ENCODE measurements around the gene KYAT1.
"Not testable (repeated sequence)": the region's sequence is repeated elsewhere in the genome, so short reads cannot be mapped to it uniquely, and the experiment has no call there.

The KYAT1 gene

GRCh38 chr9:128885376-128885775, 3.6 kb upstream of the KYAT1 start:
- no peak for DNase-seq (ENCODE audit: low read depth, low spot score)
- Histone ChIP-seq H3K27ac (no peak overlapping the region), H3K4me3 (no peak overlapping the region), H3K9me3 (ENCODE audit: low read depth, low read length) (no peaks in the 10 kb centered on the region), H3K36me3 (ENCODE audit: insufficient read depth, low read length) (peaks cover 17% of the 10 kb centered on the region; the same call in 1 of the 2 replicates), H3K9ac (ENCODE audit: insufficient read length) (no peak overlapping the region)
- no peak for TF ChIP-seq POLR2AphosphoS5 (IDR thresholded peaks at IDR 0.05; ENCODE audit: borderline replicate concordance, low read depth, low read length)
- TF ChIP-seq FOXP2 (optimal IDR thresholded peaks at IDR 0.05; ENCODE audit: control extremely low read depth, extremely low read length, insufficient read depth) = no peak
- TF ChIP-seq EZH2 (IDR thresholded peaks at IDR 0.05) = no peak

GRCh38 chr9:128884164-128884563, 2.4 kb upstream of the KYAT1 start:
- no peaks in the 10 kb centered on the region for H3K9me3 ChIP-seq (ENCODE audit: low read depth, low read length)
- no peak overlapping the region for H3K9ac ChIP-seq (ENCODE audit: insufficient read length)
- TF ChIP-seq POLR2AphosphoS5 (IDR thresholded peaks at IDR 0.05; ENCODE audit: borderline replicate concordance, low read depth, low read length) (no peak), EZH2 (IDR thresholded peaks at IDR 0.05) (no peak), FOXP2 (optimal IDR thresholded peaks at IDR 0.05; ENCODE audit: control extremely low read depth, extremely low read length, insufficient read depth) (no peak)
- DNase-seq (ENCODE audit: low read depth, low spot score) = no peak
- no peak overlapping the region for H3K27ac ChIP-seq
- H3K4me3 ChIP-seq = no peak overlapping the region
- peaks cover 15% of the 10 kb centered on the region; the same call in 1 of the 2 replicates for H3K36me3 ChIP-seq (ENCODE audit: insufficient read depth, low read length)

- peak overlapping the region; percentile 94 for H3K9ac ChIP-seq (ENCODE audit: insufficient read length)
- H3K4me3 ChIP-seq = peak overlapping the region; percentile 93
- TF ChIP-seq EZH2 (IDR thresholded peaks at IDR 0.05) = no peak
- no peak for TF ChIP-seq POLR2AphosphoS5 (IDR thresholded peaks at IDR 0.05; ENCODE audit: borderline replicate concordance, low read depth, low read length)
- no peak for TF ChIP-seq FOXP2 (optimal IDR thresholded peaks at IDR 0.05; ENCODE audit: control extremely low read depth, extremely low read length, insufficient read depth)
- no peak for DNase-seq (ENCODE audit: low read depth, low spot score)
- no peaks in the 10 kb centered on the region for H3K9me3 ChIP-seq (ENCODE audit: low read depth, low read length)
- H3K36me3 ChIP-seq (ENCODE audit: insufficient read depth, low read length) = peaks cover 7% of the 10 kb centered on the region; the same call in 1 of the 2 replicates
- H3K27ac ChIP-seq = peak overlapping the region; percentile 83
These were observed 1.2 kb upstream of the KYAT1 start for GRCh38 chr9:128882677-128883603.

- no peak overlapping the region for H3K9ac ChIP-seq (ENCODE audit: insufficient read length)
- no peak overlapping the region for H3K4me3 ChIP-seq
- H3K27ac ChIP-seq = no peak overlapping the region
- no peaks in the 10 kb centered on the region for H3K36me3 ChIP-seq (ENCODE audit: insufficient read depth, low read length)
- TF ChIP-seq POLR2AphosphoS5 (IDR thresholded peaks at IDR 0.05; ENCODE audit: borderline replicate concordance, low read depth, low read length) = no peak
- no peak for TF ChIP-seq EZH2 (IDR thresholded peaks at IDR 0.05)
- TF ChIP-seq FOXP2 (optimal IDR thresholded peaks at IDR 0.05; ENCODE audit: control extremely low read depth, extremely low read length, insufficient read depth) = no peak
- no peaks in the 10 kb centered on the region for H3K9me3 ChIP-seq (ENCODE audit: low read depth, low read length)
- DNase-seq (ENCODE audit: low read depth, low spot score) = no peak
These were observed 3.9 kb downstream of the KYAT1 start for GRCh38 chr9:128877852-128878251.

GRCh38 chr9:128870941-128871265, 10.8 kb downstream of the KYAT1 start:
- not testable (repeated sequence) for H3K4me3 ChIP-seq; H3K27ac ChIP-seq; H3K9ac ChIP-seq (ENCODE audit: insufficient read length); DNase-seq (ENCODE audit: low read depth, low spot score); H3K9me3 ChIP-seq (ENCODE audit: low read depth, low read length); H3K36me3 ChIP-seq (ENCODE audit: insufficient read depth, low read length)

GRCh38 chr9:128870128-128870940, 11.4 kb downstream of the KYAT1 start:
- Histone ChIP-seq H3K9me3 (ENCODE audit: low read depth, low read length) (no peaks in the 10 kb centered on the region), H3K36me3 (ENCODE audit: insufficient read depth, low read length) (no peaks in the 10 kb centered on the region), H3K27ac (no peak overlapping the region), H3K9ac (ENCODE audit: insufficient read length) (no peak overlapping the region), H3K4me3 (no peak overlapping the region)
- TF ChIP-seq POLR2AphosphoS5 (IDR thresholded peaks at IDR 0.05; ENCODE audit: borderline replicate concordance, low read depth, low read length) (no peak), EZH2 (IDR thresholded peaks at IDR 0.05) (no peak), FOXP2 (optimal IDR thresholded peaks at IDR 0.05; ENCODE audit: control extremely low read depth, extremely low read length, insufficient read depth) (no peak)
- DNase-seq (ENCODE audit: low read depth, low spot score) = no peak

- no peak overlapping the region for H3K4me3 ChIP-seq
- H3K9me3 ChIP-seq (ENCODE audit: low read depth, low read length) = no peaks in the 10 kb centered on the region
- H3K9ac ChIP-seq (ENCODE audit: insufficient read length) = no peak overlapping the region
- DNase-seq (ENCODE audit: low read depth, low spot score) = no peak
- H3K27ac ChIP-seq = no peak overlapping the region
- TF ChIP-seq FOXP2 (optimal IDR thresholded peaks at IDR 0.05; ENCODE audit: control extremely low read depth, extremely low read length, insufficient read depth) (no peak), EZH2 (IDR thresholded peaks at IDR 0.05) (no peak), POLR2AphosphoS5 (IDR thresholded peaks at IDR 0.05; ENCODE audit: borderline replicate concordance, low read depth, low read length) (no peak)
- H3K36me3 ChIP-seq (ENCODE audit: insufficient read depth, low read length) = no peaks in the 10 kb centered on the region
These were observed 18.1 kb downstream of the KYAT1 start for GRCh38 chr9:128863647-128864046.

- TF ChIP-seq EZH2 (IDR thresholded peaks at IDR 0.05) = no peak
- Histone ChIP-seq H3K9me3 (ENCODE audit: low read depth, low read length) (no peaks in the 10 kb centered on the region), H3K36me3 (ENCODE audit: insufficient read depth, low read length) (no peaks in the 10 kb centered on the region), H3K27ac (no peak overlapping the region), H3K4me3 (no peak overlapping the region), H3K9ac (ENCODE audit: insufficient read length) (no peak overlapping the region)
- DNase-seq (ENCODE audit: low read depth, low spot score) = no peak
These were observed 19.3 kb downstream of the KYAT1 start for GRCh38 chr9:128862401-128862851.
